ENCODE results near the gene NRXN3.

NRXN3 gene

DNA sequence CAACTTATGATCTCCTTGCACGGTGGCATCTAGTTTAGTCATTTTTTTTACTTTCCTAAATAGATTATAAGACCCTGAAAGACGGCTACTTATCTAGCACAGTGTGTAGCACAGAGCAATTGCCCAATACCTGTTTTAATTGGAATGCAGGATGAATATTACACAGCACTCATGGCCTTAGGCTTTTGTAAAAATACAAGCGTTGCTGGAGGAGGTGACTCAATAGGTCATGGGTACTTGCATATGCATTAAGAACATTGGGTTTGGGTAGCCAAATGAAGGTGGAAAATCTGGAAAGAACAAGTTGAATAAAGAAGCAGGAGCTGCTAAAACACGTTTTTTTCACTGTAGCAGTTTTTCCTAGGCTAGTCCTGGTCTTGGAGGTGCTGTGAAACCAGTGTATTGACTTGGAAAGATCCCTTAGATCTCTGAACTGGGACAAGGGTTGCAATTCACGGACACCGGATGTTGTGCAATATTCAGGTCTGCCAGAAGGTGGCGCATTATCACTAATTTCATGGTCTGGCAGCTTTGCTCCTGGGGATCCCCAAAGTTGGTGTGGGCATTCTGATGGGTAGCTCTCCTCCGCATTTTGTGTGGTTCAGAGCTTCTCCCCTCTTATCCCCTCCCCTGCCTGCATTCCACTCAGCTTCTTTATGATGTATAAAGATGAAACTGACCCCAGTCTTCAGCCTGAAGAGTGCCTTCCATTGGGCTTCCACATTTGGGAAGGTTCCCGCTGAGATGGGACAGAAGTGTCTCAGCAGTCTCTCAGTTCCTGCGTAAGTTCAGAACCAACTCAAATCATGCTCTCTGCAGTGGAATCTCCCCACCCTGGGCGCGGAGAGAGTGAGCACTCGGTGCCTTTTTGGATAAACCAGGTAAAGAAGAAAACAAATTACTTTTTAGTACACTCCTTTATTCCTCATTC lies 278.3 kb downstream of the NRXN3 start:
- Histone ChIP-seq H3K9ac (ENCODE audit: low read length) (no peak overlapping the region), H3K4me1 (ENCODE audit: insufficient read depth, low read length, severe bottlenecking) (no peaks in the 10 kb centered on the region), H3K27me3 (ENCODE audit: insufficient read depth, low read length) (no peaks in the 10 kb centered on the region), H3F3A (ENCODE audit: insufficient read depth, low read length) (no peaks in the 10 kb centered on the region), H4K20me1 (ENCODE audit: insufficient read depth, low read length) (no peaks in the 10 kb centered on the region), H3K36me3 (ENCODE audit: insufficient read depth, low read length) (no peaks in the 10 kb centered on the region), H3K9me3 (ENCODE audit: low read length) (no peaks in the 10 kb centered on the region), H3K27ac (ENCODE audit: low read depth, low read length, poor library complexity, severe bottlenecking) (no peak overlapping the region), H3K79me2 (ENCODE audit: insufficient read depth, low read length) (no peaks in the 10 kb centered on the region), H3K4me3 (ENCODE audit: low read depth, low read length, poor library complexity, severe bottlenecking) (no peak overlapping the region), H3K4me2 (ENCODE audit: low read length) (no peak overlapping the region), H3K9me2 (ENCODE audit: low read depth, low read length) (no peaks in the 10 kb centered on the region), H2AFZ (ENCODE audit: low read length) (no peak overlapping the region)
- TF ChIP-seq, protein P1, sequence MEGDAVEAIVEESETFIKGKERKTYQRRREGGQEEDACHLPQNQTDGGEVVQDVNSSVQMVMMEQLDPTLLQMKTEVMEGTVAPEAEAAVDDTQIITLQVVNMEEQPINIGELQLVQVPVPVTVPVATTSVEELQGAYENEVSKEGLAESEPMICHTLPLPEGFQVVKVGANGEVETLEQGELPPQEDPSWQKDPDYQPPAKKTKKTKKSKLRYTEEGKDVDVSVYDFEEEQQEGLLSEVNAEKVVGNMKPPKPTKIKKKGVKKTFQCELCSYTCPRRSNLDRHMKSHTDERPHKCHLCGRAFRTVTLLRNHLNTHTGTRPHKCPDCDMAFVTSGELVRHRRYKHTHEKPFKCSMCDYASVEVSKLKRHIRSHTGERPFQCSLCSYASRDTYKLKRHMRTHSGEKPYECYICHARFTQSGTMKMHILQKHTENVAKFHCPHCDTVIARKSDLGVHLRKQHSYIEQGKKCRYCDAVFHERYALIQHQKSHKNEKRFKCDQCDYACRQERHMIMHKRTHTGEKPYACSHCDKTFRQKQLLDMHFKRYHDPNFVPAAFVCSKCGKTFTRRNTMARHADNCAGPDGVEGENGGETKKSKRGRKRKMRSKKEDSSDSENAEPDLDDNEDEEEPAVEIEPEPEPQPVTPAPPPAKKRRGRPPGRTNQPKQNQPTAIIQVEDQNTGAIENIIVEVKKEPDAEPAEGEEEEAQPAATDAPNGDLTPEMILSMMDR (IDR thresholded peaks at IDR 0.05; ENCODE audit: low read length): peak; percentile 78
- TF ChIP-seq EZH2 (IDR thresholded peaks at IDR 0.05; ENCODE audit: borderline replicate concordance, low read length): no peak

DNA sequence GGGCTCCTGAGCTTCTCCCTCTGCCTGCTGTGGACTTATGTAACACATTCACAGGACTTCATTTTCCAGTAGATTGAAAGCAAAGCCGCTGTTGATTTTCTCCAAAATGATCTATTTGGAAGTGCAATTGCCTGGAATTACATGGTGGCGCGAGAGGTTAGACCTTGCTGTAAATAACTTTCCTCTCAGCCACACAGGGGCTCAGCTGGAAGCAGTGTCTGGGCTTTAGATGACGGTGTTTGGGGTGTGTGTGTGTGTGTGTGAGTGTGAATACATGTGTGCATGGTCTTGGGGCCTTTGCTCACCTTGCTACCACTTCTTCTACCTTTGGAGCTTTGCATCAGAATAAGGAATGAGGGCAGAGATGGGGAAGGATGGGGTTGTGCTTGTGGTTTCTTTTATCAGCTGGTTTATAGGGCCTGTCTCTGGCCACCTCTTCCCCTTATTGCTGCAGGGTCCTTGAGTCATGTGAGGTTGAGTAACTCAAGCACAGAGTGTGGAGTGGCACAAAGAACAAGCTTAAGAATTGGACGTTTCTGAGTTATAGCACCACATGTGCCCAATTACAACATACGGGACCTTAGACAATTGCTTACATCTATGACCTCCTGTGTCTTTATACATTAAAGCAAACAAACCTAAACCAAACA lies 280.6 kb downstream of the NRXN3 start:
- H3K4me3 ChIP-seq (ENCODE audit: low read depth, low read length, poor library complexity, severe bottlenecking): no peak overlapping the region
- no peak overlapping the region for H3K4me2 ChIP-seq (ENCODE audit: low read length)

DNA sequence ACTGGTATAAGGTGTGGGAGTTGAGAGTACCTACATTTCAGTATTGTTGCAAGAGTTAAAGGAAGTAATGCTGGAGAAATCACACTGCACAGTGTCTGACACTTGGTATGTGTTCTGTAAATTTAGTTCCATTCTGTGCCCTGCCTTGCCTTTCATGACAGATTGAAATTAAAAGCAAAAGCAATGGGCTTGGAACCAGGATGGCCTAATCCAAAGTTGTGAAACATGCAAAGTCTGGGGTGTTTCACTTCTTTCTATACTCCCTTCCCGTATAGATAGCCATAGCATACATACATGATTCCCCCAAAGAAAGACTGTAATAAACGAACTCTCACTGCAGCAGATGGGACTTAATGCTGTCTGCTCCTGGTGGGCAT lies 281.1 kb downstream of the NRXN3 start:
- Histone ChIP-seq H2AFZ (ENCODE audit: low read length) (no peak overlapping the region), H3K9ac (ENCODE audit: low read length) (no peak overlapping the region), H3K9me3 (ENCODE audit: low read length) (no peaks in the 10 kb centered on the region), H3K27ac (ENCODE audit: low read depth, low read length, poor library complexity, severe bottlenecking) (no peak overlapping the region), H4K20me1 (ENCODE audit: insufficient read depth, low read length) (no peaks in the 10 kb centered on the region), H3K4me3 (ENCODE audit: low read depth, low read length, poor library complexity, severe bottlenecking) (no peak overlapping the region), H3K4me2 (ENCODE audit: low read length) (no peak overlapping the region), H3K4me1 (ENCODE audit: insufficient read depth, low read length, severe bottlenecking) (no peaks in the 10 kb centered on the region), H3K79me2 (ENCODE audit: insufficient read depth, low read length) (no peaks in the 10 kb centered on the region), H3F3A (ENCODE audit: insufficient read depth, low read length) (no peaks in the 10 kb centered on the region), H3K36me3 (ENCODE audit: insufficient read depth, low read length) (no peaks in the 10 kb centered on the region), H3K9me2 (ENCODE audit: low read depth, low read length) (no peaks in the 10 kb centered on the region), H3K27me3 (ENCODE audit: insufficient read depth, low read length) (no peaks in the 10 kb centered on the region)
- TF ChIP-seq EZH2 (IDR thresholded peaks at IDR 0.05; ENCODE audit: borderline replicate concordance, low read length): no peak

More for the DNA sequence above, 280.6 kb downstream of the NRXN3 start:
- Histone ChIP-seq H3K9me3 (ENCODE audit: low read length) (no peaks in the 10 kb centered on the region), H3K27ac (ENCODE audit: low read depth, low read length, poor library complexity, severe bottlenecking) (no peak overlapping the region), H3K27me3 (ENCODE audit: insufficient read depth, low read length) (no peaks in the 10 kb centered on the region), H3K9ac (ENCODE audit: low read length) (no peak overlapping the region), H3F3A (ENCODE audit: insufficient read depth, low read length) (no peaks in the 10 kb centered on the region), H3K9me2 (ENCODE audit: low read depth, low read length) (no peaks in the 10 kb centered on the region), H3K79me2 (ENCODE audit: insufficient read depth, low read length) (no peaks in the 10 kb centered on the region), H2AFZ (ENCODE audit: low read length) (no peak overlapping the region), H3K4me1 (ENCODE audit: insufficient read depth, low read length, severe bottlenecking) (no peaks in the 10 kb centered on the region), H4K20me1 (ENCODE audit: insufficient read depth, low read length) (no peaks in the 10 kb centered on the region), H3K36me3 (ENCODE audit: insufficient read depth, low read length) (no peaks in the 10 kb centered on the region)
- TF ChIP-seq EZH2 (IDR thresholded peaks at IDR 0.05; ENCODE audit: borderline replicate concordance, low read length): no peak

DNA sequence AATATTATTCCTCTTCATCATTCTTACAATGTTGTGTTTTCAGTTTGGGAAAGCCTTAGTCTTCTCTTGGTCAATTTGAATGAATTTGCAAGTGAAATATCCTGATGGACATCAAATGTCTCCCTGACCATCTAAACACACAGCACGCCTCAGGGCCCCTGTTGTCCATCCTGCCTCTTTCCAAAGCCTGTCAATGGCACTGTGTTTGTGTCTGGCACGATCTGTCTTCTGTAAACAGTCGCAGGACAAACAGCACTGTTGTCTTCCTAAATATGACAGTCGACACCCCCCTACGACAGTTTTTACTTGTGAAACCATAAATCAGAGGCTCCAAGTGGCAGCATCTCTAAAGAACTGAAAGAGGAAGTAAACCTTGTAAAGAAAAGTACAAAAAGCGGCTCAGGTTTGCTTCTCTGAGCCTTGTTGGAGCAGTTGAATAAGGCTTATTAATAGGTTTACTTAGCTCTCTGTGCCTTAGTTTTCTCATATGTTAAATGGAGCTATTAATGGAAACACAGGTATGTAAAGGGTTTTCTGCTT lies 285.8 kb downstream of the NRXN3 start:
- H2AFZ ChIP-seq (ENCODE audit: low read length): no peak overlapping the region
- TF ChIP-seq, protein P1 (IDR thresholded peaks at IDR 0.05; ENCODE audit: low read length): no peak
- no peak for TF ChIP-seq EZH2 (IDR thresholded peaks at IDR 0.05; ENCODE audit: borderline replicate concordance, low read length)

More for the DNA sequence above, 285.8 kb downstream of the NRXN3 start:
- no peaks in the 10 kb centered on the region for H4K20me1 ChIP-seq (ENCODE audit: insufficient read depth, low read length)
- no peak overlapping the region for H3K9ac ChIP-seq (ENCODE audit: low read length)
- no peaks in the 10 kb centered on the region for H3K79me2 ChIP-seq (ENCODE audit: insufficient read depth, low read length)
- no peaks in the 10 kb centered on the region for H3K36me3 ChIP-seq (ENCODE audit: insufficient read depth, low read length)
- no peaks in the 10 kb centered on the region for H3K9me2 ChIP-seq (ENCODE audit: low read depth, low read length)
- H3K9me3 ChIP-seq (ENCODE audit: low read length): no peaks in the 10 kb centered on the region
- H3K4me1 ChIP-seq (ENCODE audit: insufficient read depth, low read length, severe bottlenecking): no peaks in the 10 kb centered on the region
- H3K4me3 ChIP-seq (ENCODE audit: low read depth, low read length, poor library complexity, severe bottlenecking): no peak overlapping the region
- H3K27ac ChIP-seq (ENCODE audit: low read depth, low read length, poor library complexity, severe bottlenecking): no peak overlapping the region
- no peaks in the 10 kb centered on the region for H3K27me3 ChIP-seq (ENCODE audit: insufficient read depth, low read length)
- no peaks in the 10 kb centered on the region for H3F3A ChIP-seq (ENCODE audit: insufficient read depth, low read length)
- no peak overlapping the region for H3K4me2 ChIP-seq (ENCODE audit: low read length)

Data from OCI-LY1 (cell line).